Astrocyte (in vitro differentiated cells and primary cell): ENCODE measurements around the gene DMXL1. TPM values are rescaled to one million over a fixed set of nuclear protein-coding genes. Genes with fewer than 3 reads are reported as not detected.

Experiments
- DNase-seq: peaks from one replicate; pipeline ENCODE4 v3.0.0-alpha.2; 2010; ENCODE audit warnings: low read depth
- FAIRE-seq: peaks from 2 replicates; lab custom pipeline; 2011; peaks lifted over from hg19 to GRCh38; lab: Jason Lieb, UNC
- H2AFZ ChIP-seq: 2 replicates; pipeline ENCODE4 v1.6.0; 2012; ENCODE audit warnings: low read depth, low read length, inconsistent platforms
- H3K27ac ChIP-seq: 2 replicates; pipeline ENCODE4 v1.5.1; 2011; ENCODE audit warnings: low read depth, low read length, inconsistent platforms
- H3K27me3 ChIP-seq: 2 replicates; pipeline ENCODE4 v1.6.0; 2011; ENCODE audit warnings: low read length, inconsistent platforms; ENCODE audit not compliant: insufficient read depth
- H3K36me3 ChIP-seq: 2 replicates; pipeline ENCODE4 v1.5.1; 2011; ENCODE audit warnings: low read length, inconsistent platforms; ENCODE audit not compliant: insufficient read depth
- H3K4me1 ChIP-seq: 2 replicates; pipeline ENCODE4 v1.5.1; 2011; ENCODE audit warnings: low read length, inconsistent platforms; ENCODE audit not compliant: insufficient read depth
- H3K4me2 ChIP-seq: 2 replicates; pipeline ENCODE4 v1.6.0; 2012; ENCODE audit warnings: low read length, inconsistent platforms
- H3K4me3 ChIP-seq: 2 replicates; pipeline ENCODE4 v1.5.1; 2011; ENCODE audit warnings: low read depth, mild to moderate bottlenecking, low read length, inconsistent platforms; ENCODE audit not compliant: insufficient read depth
- H3K79me2 ChIP-seq: 2 replicates; pipeline ENCODE4 v1.6.0; 2012; ENCODE audit warnings: mild to moderate bottlenecking, low read length, inconsistent platforms; ENCODE audit not compliant: insufficient read depth
- H3K9ac ChIP-seq: 2 replicates; pipeline ENCODE4 v1.6.0; 2012; ENCODE audit warnings: mild to moderate bottlenecking, low read length, inconsistent platforms
- H3K9me3 ChIP-seq: 2 replicates; pipeline ENCODE4 v1.5.1; 2012; ENCODE audit warnings: low read depth, mild to moderate bottlenecking, low read length, inconsistent platforms; ENCODE audit not compliant: insufficient read depth
- H4K20me1 ChIP-seq: 2 replicates; pipeline ENCODE4 v1.6.0; 2012; ENCODE audit warnings: low read length, inconsistent platforms; ENCODE audit not compliant: insufficient read depth
- H3K27ac Mint-ChIP-seq: one replicate; pipeline ENCODE4 v1.8.0; 2021; ENCODE audit warnings: mild to moderate bottlenecking, mixed read lengths; ENCODE audit not compliant: unreplicated experiment
- H3K27me3 Mint-ChIP-seq: one replicate; pipeline ENCODE4 v1.8.0; 2021; ENCODE audit warnings: low read depth, mixed read lengths; ENCODE audit not compliant: unreplicated experiment
- H3K36me3 Mint-ChIP-seq: one replicate; pipeline ENCODE4 v1.8.0; 2021; ENCODE audit warnings: low read depth, mixed read lengths; ENCODE audit not compliant: unreplicated experiment
- H3K4me1 Mint-ChIP-seq: one replicate; pipeline ENCODE4 v1.8.0; 2021; ENCODE audit warnings: low read depth, mixed read lengths; ENCODE audit not compliant: unreplicated experiment
- H3K4me3 Mint-ChIP-seq: one replicate; pipeline ENCODE4 v1.8.0; 2021; ENCODE audit warnings: mild to moderate bottlenecking, moderate library complexity, mixed read lengths; ENCODE audit not compliant: unreplicated experiment
- H3K9me3 Mint-ChIP-seq: one replicate; pipeline ENCODE4 v1.8.0; 2021; ENCODE audit warnings: mild to moderate bottlenecking, mixed read lengths; ENCODE audit not compliant: unreplicated experiment
- CTCF ChIP-seq: IDR thresholded peaks from 2 replicates; pipeline ENCODE4 v1.5.1; 2011; ENCODE audit warnings: low read depth, mild to moderate bottlenecking, inconsistent platforms, low read length, moderate library complexity; ENCODE audit not compliant: insufficient read depth
- EZH2 ChIP-seq: IDR thresholded peaks from 2 replicates; pipeline ENCODE4 v1.6.1; 2012; ENCODE audit warnings: mild to moderate bottlenecking, low read length, inconsistent platforms; ENCODE audit not compliant: insufficient read depth
- total RNA-seq: library from RNA; stranded (reverse); gene quantifications from 2 replicates; pipeline ENCODE4 v1.2.1, GENCODE V29; 2021

The DMXL1 gene
- total RNA-seq, 1 donor from 2014 or later: 26.0 TPM

GRCh38 chr5:119054101-119054500, 16.8 kb upstream of the DMXL1 start:
- Histone ChIP-seq H4K20me1 (no peaks in the 10 kb centered on the region), H3K9ac (no peak overlapping the region), H3K9me3 (no peaks in the 10 kb centered on the region), H3K27ac (no peak overlapping the region), H3K79me2 (no peaks in the 10 kb centered on the region), H2AFZ (no peak overlapping the region), H3K27me3 (no peaks in the 10 kb centered on the region), H3K4me2 (no peak overlapping the region), H3K36me3 (no peaks in the 10 kb centered on the region), H3K4me3 (no peak overlapping the region), H3K4me1 (peaks cover 3% of the 10 kb centered on the region)
- Mint-ChIP-seq H3K27ac (no peak overlapping the region), H3K36me3 (no peaks in the 10 kb centered on the region), H3K27me3 (no peaks in the 10 kb centered on the region), H3K4me3 (no peak overlapping the region), H3K4me1 (no peaks in the 10 kb centered on the region), H3K9me3 (peaks cover 1% of the 10 kb centered on the region)
- FAIRE-seq (no peak), DNase-seq (no peak)
- TF ChIP-seq CTCF: no peak
- no peak for TF ChIP-seq EZH2

- Histone ChIP-seq H3K27me3 (no peaks in the 10 kb centered on the region), H3K79me2 (no peaks in the 10 kb centered on the region), H2AFZ (no peak overlapping the region), H3K9me3 (no peaks in the 10 kb centered on the region), H3K27ac (no peak overlapping the region), H3K4me3 (no peak overlapping the region), H3K4me2 (no peak overlapping the region), H4K20me1 (no peaks in the 10 kb centered on the region), H3K4me1 (no peaks in the 10 kb centered on the region), H3K36me3 (no peaks in the 10 kb centered on the region), H3K9ac (no peak overlapping the region)
- Mint-ChIP-seq H3K27ac (no peak overlapping the region), H3K4me1 (no peaks in the 10 kb centered on the region), H3K4me3 (no peak overlapping the region), H3K9me3 (peaks cover 1% of the 10 kb centered on the region), H3K27me3 (no peaks in the 10 kb centered on the region), H3K36me3 (no peaks in the 10 kb centered on the region)
- DNase-seq (no peak), FAIRE-seq (no peak)
- TF ChIP-seq EZH2 (no peak), CTCF (no peak)
Measured at GRCh38 chr5:119055294-119055693, 15.6 kb upstream of the DMXL1 start.

GRCh38 chr5:119058979-119059529, 11.8 kb upstream of the DMXL1 start:
- Mint-ChIP-seq H3K9me3 (no peaks in the 10 kb centered on the region), H3K27ac (no peak overlapping the region), H3K27me3 (no peaks in the 10 kb centered on the region), H3K36me3 (no peaks in the 10 kb centered on the region), H3K4me3 (no peak overlapping the region), H3K4me1 (peaks cover 1% of the 10 kb centered on the region)
- no peak for FAIRE-seq
- no peaks in the 10 kb centered on the region for H3K36me3 ChIP-seq
- H3K4me1 ChIP-seq: no peaks in the 10 kb centered on the region
- H3K27ac ChIP-seq: no peak overlapping the region
- no peaks in the 10 kb centered on the region for H3K9me3 ChIP-seq
- no peaks in the 10 kb centered on the region for H4K20me1 ChIP-seq
- no peak for TF ChIP-seq CTCF
- no peak for TF ChIP-seq EZH2
- DNase-seq: no peak
- no peak overlapping the region for H3K4me3 ChIP-seq
- no peaks in the 10 kb centered on the region for H3K79me2 ChIP-seq
- no peak overlapping the region for H2AFZ ChIP-seq
- no peak overlapping the region for H3K9ac ChIP-seq
- H3K27me3 ChIP-seq: no peaks in the 10 kb centered on the region
- no peak overlapping the region for H3K4me2 ChIP-seq
